K562 (cell line): ENCODE data around the gene CRAMP1. TPM values are rescaled to one million over a fixed set of nuclear protein-coding genes. Genes with fewer than 3 reads are reported as not detected.

Experiments
- CREM ChIP-seq: IDR thresholded peaks from 2 replicates; pipeline ENCODE4 v1.6.1; 2014; ENCODE audit warnings: antibody characterized with exemption, low read depth
- DACH1 ChIP-seq: fragments of 450-650 bp; IDR thresholded peaks from 2 replicates; pipeline ENCODE4 v1.6.1; 2018; ENCODE audit not compliant: partially characterized antibody
- FOXA3 ChIP-seq, 2 experiments: fragments of 450-650 bp in 1 of 2; sonication (generic) in 1 of 2; formaldehyde crosslinking; IDR thresholded peaks in 1 of 2; conservative IDR thresholded peaks in 1 of 2; 2 replicates each; pipeline versions ENCODE4 v1.4.0 to v1.8.0; 2020 to 2022; ENCODE audit warnings: mild to moderate bottlenecking in 2 of 2, missing genetic modification reagents in 1 of 2
- GABPB1 ChIP-seq: sonication (generic); formaldehyde crosslinking; IDR thresholded peaks from 2 replicates; pipeline ENCODE4 v1.8.0; 2022; ENCODE audit warnings: mild to moderate bottlenecking, missing genetic modification reagents
- L3MBTL2 ChIP-seq: fragments of 450-650 bp; IDR thresholded peaks from 2 replicates; pipeline ENCODE4 v1.6.1; 2016; ENCODE audit warnings: mild to moderate bottlenecking, moderate library complexity
- MAFG ChIP-seq: fragments of 450-650 bp; conservative IDR thresholded peaks from 2 replicates; pipeline ENCODE4 v1.6.1; 2016; ENCODE audit warnings: missing genetic modification characterization, missing compliant biosample characterization
- MTA1 ChIP-seq: fragments of 450-650 bp; IDR thresholded peaks from 2 replicates; pipeline ENCODE4 v1.6.1; 2017; ENCODE audit warnings: borderline replicate concordance
- MYC ChIP-seq, 2 experiments: fragments of 250-450 bp in 1 of 2; sonication (Bioruptor Pico) in 1 of 2; IDR thresholded peaks; 2 replicates each; pipeline versions ENCODE4 v1.5.1 to v1.6.1; 2012 to 2021; ENCODE audit warnings: low read depth in 2 of 2, borderline replicate concordance in 1 of 2, improper control_type of control experiment in 1 of 2, low read length in 1 of 2, mild to moderate bottlenecking in 1 of 2, moderate library complexity in 1 of 2
- PCBP1 ChIP-seq: fragments of 200-400 bp; formaldehyde crosslinking; IDR thresholded peaks from 2 replicates; pipeline ENCODE4 v1.6.1; 2018; ENCODE audit warnings: mild to moderate bottlenecking, low read depth, low read length; ENCODE audit not compliant: poor library complexity, severe bottlenecking
- UBTF ChIP-seq, 2 experiments: IDR thresholded peaks; 2 replicates each; pipeline ENCODE4 v1.6.1; 2012; ENCODE audit warnings: improper control_type of control experiment in 2 of 2, low read depth in 2 of 2, low read length in 2 of 2, borderline replicate concordance in 1 of 2
- ZBTB1 ChIP-seq: sonication (generic); formaldehyde crosslinking; IDR thresholded peaks from 2 replicates; pipeline ENCODE4 v1.8.1; 2023; ENCODE audit warnings: missing genetic modification reagents, low read depth, mild to moderate bottlenecking, borderline replicate concordance
- ZKSCAN3 ChIP-seq: fragments of 250-450 bp; sonication (Bioruptor Pico); IDR thresholded peaks from 2 replicates; pipeline ENCODE4 v1.4.0; 2020
- polyA plus RNA-seq, 8 experiments: library from polyadenylated mRNA; depleted of rRNA in 4 of 8; stranded (reverse) in 5 of 8; unstranded in 3 of 8; fragments of >200 nt; fragmentation: Nextera tagmentation in 2 of 8; fragmentation: Illumina TruSeq in 1 of 8; extraction: Ambion mirVana in 2 of 8; extraction: Trizol in 1 of 8; gene quantifications; 2 replicates each; pipeline versions ENCODE4 v1.2.1 to v1.2.3, GENCODE V29; 2011 to 2014; ENCODE audit warnings: inconsistent platforms in 1 of 8, missing spikeins in 1 of 8
- total RNA-seq, 7 experiments: library from RNA; depleted of rRNA in 6 of 7; stranded (reverse); fragments of >200 nt in 6 of 7; fragmentation: Illumina TruSeq in 2 of 7; extraction: Trizol in 2 of 7; gene quantifications; 2 replicates each; pipeline versions ENCODE4 v1.2.1 to v1.2.3, GENCODE V29; 2011 to 2021; ENCODE audit warnings: low replicate concordance in 1 of 7

CRAMP1 gene
- total and polyA plus RNA-seq, 9 of the 15 experiments (the other 6 are each of a cell fraction or from before 2014, with no cell fraction given): 0.52 to 20.8 (median 7.5) TPM

GRCh38 chr16:1610899-1611632 lies 1.1 kb upstream of the CRAMP1 start (continued):
- peak in 1 of 2 experiments; percentile 42; a peak in 1 of 4 replicates for TF ChIP-seq FOXA3 (CRISPR knock-in tag; conservative IDR thresholded peaks at IDR 0.05 in 1 of 2, IDR thresholded peaks at IDR 0.05 in 1 of 2)
- 0 out of 2 replicates have a peak, but pooled peaks have one; percentile 7 for TF ChIP-seq CREM
- peak; percentile 57 for TF ChIP-seq PCBP1
- TF ChIP-seq ZKSCAN3 (CRISPR knock-in tag): no peak
- TF ChIP-seq MYC (IDR thresholded peaks at IDR 0.05; ENCODE audit: low read depth, low read length): peak; percentile 12; the same call in 1 of the 2 replicates
- TF ChIP-seq MYC (CRISPR knock-in tag; IDR thresholded peaks at IDR 0.05; ENCODE audit: borderline replicate concordance, low read depth): peak; percentile 79
- no peak for TF ChIP-seq MAFG (tag)
- 0 out of 4 replicates have a peak, but pooled peaks have one; percentile 46 to 50 for TF ChIP-seq UBTF (IDR thresholded peaks at IDR 0.05; ENCODE audit: borderline replicate concordance in 1 of 2, low read depth in 2 of 2, low read length in 2 of 2)
- TF ChIP-seq GABPB1 (CRISPR knock-in tag): peak; percentile 62
- no peak for TF ChIP-seq MTA1
- no peak for TF ChIP-seq DACH1
- TF ChIP-seq ZBTB1 (CRISPR knock-in tag): peak; percentile 45; the same call in 1 of the 2 replicates
- peak; percentile 98 for TF ChIP-seq L3MBTL2
